Stimulated activated CD8-positive, alpha-beta memory T cell treated with anti-CD3 and anti-CD28 coated beads, Interleukin-7, amount 100 ng/mL, for 48 hours (primary cell): Measurements from ENCODE around the gene TMEM178B.
"Not testable (repeated sequence)": the region's sequence is repeated elsewhere in the genome, so short reads cannot be mapped to it uniquely, and the experiment has no call there.

Experiments
- DNase-seq, 2 donors: peaks; one replicate each; pipeline ENCODE4 v3.0.0-alpha.2; 2020; ENCODE audit warnings: low read depth in 1 of 2; ENCODE audit errors: extremely low read depth in 1 of 2

The TMEM178B gene

DNA sequence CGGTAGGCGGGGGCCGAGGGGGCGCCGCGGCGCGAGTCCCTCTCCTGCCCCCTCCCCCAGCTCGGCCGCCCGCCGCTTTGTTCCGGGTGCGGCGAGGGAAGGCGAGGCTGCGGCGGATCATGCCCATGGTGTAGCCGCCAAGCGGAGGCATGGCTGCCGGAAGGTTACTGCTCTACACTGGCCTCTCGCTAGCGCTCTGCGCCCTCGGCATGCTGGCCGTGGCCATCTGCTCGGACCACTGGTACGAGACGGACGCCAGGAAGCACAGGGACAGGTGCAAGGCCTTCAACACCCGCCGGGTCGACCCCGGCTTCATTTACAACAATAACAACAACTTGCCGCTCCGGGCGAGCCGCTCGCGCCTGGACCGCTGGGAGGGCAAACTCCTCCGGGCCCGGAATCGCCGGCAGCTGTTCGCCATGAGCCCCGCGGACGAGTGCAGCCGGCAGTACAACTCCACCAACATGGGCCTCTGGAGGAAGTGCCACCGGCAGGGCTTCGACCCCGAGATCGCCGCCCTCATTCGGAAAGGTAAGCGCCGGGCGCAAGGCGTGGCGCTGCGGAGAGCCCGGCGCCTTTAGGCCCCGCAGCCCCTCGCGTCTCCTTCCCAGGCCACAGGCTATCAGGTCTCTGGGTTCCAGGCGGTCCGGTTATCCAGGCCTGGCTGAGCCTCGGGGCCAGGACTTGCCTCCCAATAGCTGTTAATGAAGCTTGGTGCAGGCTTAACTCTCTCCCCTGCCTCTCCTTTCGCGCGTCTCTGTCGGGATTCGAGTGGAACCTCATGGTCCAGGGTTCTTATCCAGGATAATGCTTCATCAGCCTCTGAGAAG lies 513 bp downstream of the TMEM178B start:
- DNase-seq: no peak

DNA sequence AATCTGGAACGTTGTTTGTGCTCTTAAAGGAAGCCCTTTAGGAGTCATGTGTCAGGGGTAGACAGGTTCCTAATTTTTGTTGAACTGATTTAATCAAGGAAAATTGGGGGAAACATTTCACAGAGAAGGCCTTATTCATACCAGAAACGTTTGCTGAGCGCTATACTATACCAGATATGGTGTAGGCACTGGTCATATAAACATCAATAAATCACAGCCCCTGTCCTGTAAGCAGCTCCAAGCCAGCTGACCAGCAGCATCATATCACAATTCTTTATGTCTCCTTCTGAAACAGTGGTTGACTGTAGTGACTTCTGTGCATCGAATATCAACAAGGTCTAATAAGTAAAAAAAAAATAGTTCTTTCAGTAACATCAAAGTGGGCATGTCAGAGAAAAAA lies 1.1 kb downstream of the TMEM178B start:
- no peak for DNase-seq

DNA sequence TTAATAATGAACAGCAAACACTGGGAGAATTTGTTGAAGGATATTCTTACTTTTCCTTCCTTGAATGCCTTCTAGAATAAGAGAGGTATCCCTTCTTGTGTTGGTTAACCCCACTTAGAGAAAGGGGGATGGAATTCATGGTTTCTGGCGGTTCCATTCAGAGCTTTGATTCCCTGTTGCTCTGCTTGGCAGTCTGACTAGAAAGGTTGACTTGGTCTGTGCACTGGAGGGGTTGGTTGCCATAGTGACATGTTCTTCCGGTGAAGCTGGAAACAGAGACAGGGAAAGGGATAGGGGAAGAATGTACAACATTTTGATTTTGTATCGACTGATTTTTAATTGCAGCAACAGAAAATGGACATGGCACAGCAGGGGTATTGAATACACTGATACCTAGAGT lies 2.5 kb downstream of the TMEM178B start:
- DNase-seq: no peak

DNA sequence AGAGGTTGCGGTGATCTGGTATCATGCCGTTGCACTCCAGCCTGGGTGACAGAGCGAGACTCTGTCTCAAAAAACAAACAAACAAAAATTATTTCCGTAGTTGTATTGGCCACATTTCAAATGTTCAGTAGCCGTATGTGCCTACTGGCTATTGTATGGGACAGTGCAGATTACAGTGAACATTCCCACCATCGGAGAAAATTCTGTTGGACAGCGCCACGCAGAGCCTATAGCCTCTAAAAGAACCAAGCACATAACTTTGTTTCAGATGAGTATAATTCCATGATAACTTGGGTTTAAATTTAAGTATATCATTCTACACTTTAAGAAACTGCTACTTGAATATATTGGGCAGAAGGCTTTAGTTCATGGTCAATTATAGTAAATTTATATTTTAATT lies 5.4 kb downstream of the TMEM178B start:
- no peak for DNase-seq

DNA sequence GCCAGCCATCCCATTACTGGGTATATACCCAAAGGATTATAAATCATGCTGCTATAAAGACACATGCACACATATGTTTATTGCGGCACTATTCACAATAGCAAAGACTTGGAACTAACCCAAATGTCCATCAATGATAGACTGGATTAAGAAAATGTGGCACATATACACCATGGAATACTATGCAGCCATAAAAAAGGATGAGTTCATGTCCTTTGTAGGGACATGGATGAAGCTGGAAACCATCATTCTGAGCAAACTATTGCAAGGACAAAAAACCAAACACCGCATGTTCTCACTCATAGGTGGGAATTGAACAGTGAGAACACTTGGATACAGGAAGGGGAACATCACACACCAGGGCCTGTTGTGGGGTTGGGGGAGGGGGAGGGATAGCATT lies 15.6 kb downstream of the TMEM178B start:
- DNase-seq: not testable (repeated sequence)

DNA sequence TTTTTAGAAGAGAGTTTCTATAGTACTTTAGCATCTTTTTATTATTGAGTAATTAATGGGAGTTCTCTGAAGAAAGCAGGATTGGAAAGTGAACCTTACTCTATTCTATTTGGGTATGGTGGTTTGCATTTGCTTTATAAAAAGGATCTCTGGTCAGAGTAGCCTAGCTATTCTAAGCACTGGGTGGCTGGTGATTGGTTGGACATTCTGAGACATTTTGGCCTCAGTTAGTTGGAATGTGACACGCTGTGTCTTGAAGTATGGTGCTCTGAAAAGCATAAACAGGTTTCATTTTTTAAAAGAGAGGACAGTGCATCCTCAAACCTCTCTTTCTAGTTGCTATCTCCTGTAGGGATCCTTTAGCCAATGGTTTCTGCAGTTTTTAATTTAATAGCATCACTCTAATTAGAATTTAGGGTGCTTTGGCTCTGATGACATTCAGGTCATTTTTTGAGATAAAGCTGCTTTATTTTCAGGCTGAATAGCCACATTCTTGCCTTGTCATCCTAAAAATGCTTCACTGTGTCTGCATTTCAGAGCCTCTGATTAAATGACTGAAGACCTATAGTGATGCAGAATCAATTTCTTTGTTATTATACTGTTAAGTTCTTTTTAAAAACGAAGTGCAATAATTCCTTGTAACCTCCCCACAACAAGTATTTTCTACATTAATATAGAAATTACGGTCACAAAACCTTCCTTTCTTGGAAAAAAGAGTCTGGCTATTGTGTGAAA lies 20.6 kb downstream of the TMEM178B start:
- no peak for DNase-seq

DNA sequence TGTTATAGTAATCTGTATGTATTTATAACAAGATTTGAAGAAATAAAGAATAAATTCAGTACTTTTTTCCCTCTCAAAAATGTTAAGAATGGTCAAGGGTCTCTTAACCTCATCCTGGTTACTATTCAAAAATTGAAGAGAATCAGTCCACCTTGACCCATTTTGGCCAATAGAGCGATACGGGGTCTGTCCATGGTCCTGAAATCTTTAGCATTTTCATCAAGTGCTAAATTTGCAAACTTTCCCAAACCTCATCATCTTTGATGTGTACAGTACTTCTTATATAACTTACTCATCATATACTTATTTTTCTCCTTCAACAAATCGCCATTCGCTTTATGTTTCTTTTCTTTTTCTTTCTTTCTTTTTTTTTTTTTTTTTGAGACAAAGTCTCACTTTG lies 23.6 kb downstream of the TMEM178B start:
- no peak for DNase-seq

DNA sequence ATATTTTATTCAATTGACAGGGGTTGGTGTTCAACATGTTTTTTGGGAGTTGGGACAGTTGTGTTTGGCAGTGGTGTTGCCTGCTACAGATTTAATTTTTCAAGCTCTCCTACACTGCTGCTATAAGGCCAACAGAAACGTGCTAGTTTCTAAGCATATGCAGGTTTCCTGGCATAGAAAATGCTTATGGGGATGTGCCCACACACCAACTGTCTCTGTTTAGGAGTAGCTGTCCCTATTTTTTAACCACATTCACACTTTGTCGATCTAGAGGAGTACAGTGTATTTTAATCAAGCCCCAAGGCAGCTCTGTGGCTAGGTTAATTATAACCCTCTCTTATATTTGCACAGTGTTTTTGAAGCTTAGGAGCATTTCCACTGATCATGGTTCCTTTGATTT lies 28.6 kb downstream of the TMEM178B start:
- no peak for DNase-seq

DNA sequence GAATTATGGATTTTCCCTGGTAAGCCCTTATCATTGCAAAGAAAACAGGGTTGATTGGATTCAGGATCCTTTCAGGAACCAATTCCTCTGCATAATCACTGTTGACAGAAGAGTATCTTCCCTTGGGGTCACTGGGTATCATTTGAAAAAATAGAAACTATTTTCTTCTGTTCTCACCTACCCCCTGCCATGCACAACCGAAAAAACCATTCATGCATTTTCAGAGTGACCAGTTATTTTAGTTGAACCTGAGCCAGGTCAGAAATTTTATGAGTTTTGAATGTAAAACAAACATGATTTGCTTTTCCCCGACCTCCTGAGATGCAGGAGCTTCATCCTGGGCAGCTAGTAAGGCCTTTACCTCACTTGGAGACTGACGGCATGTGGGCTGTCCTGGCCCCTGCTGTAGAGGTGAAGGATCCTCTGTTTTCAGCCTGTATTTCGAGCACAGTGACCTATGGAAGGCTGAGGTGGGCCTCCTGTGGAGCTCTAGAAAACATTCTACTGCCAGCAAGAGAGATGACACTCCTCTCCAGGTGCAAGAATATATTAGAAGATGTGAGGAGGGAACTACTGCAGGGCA lies 30.1 kb downstream of the TMEM178B start:
- DNase-seq: no peak

DNA sequence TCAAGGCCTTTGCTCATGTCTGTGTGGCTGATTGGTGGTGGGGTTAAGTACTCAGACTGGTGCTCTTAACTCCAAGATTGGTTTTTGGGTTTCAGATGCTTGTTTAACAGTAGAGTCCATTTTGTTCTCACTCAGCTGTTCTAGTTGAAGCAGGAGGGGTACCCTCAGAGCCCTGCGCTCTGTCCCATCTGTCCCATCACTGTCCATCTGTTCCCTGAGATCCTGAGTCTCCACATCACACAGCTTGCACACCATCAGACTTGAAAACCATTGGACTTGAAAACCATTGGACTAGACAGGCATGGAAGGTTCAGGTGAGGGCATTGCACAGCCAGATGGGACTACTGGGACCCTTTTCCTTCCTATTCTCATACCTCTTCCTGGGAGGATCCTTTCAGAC lies 39.3 kb downstream of the TMEM178B start:
- DNase-seq: no peak

DNA sequence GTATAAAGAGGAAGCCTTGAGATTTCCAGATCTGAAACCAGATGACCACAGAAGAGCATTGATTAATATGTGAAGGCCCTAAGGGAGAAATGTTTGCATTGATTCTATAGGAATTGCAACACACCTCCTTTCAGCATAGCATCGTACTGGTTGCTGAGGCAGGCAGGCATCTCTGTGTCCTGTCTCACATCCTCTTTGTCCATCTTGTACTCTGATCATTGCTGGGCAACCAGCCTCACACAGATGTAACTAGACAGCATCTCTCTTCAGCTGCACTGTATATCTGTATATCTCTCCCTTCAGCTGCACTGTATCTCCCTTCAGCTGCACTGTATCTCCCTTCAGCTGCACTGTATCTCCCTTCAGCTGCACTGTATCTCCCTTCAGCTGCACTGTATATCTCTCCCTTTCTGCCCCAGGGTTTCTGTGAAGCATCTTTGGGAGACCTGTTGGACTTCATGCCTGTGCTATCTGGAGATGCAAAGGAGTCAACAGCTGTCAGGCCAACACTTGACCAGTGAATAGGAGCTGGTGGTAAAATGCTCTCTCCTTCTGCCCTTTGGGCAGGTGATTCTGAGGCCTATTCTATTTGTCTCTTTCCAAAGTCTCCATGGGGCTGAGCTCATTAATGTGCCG lies 40.3 kb downstream of the TMEM178B start:
- no peak for DNase-seq

DNA sequence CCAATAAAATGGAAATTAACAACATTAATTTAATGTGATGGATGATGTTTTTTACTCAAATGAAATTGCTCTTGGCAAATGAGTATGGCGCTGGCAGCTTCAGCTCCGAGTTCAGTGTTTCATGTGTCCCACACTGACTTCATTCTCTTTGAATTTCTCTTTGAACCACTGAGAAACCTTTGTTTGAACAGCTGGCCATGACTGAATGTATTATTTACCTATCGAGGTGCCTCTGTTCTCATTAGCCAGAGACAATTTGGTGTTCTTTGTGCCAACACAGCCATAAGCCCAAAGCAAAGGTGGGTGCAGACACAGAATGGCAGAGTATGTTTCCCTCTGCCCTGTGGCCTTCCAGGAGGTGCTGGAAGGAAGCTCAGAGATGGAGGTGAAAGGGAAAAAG lies 42.1 kb downstream of the TMEM178B start:
- DNase-seq: no peak

DNA sequence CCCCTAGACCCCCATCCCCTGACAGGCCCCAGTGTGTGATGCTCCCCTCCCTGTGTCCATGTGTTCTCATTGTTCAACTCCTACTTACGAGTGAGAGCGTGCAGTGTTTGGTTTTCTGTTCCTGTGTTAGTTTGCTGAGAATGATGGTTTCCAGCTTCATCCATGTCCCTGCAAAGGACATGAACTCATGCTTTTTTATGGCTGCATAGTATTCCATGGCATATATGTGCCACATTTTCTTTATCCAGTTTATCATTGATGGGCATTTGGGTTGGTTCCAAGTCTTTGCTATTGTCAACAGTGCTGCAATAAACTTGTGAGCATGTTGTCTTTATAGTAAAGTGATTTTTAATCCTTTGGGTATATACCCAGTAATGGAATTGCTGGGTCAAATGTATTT lies 42.8 kb downstream of the TMEM178B start:
- DNase-seq: not testable (repeated sequence)

DNA sequence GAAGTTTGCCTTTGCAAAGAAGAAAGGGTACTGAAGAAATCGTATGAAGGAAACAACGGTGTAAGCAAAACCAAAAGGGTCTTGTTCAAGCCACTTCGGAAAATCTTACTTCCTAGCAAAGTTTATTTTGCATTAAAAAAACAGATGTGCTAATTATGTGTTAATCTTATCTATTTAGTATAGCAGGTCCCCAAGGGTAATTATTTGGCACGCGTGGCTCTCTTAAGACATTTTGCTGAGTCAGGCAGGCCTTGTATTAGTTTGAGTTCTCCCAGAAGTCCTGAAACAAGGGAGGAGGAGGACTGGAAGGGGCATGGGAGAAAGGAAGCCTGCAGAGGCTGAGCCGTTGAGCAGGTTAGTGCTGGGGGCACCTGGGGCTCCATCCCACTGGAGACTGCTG lies 44.9 kb downstream of the TMEM178B start:
- no peak for DNase-seq

DNA sequence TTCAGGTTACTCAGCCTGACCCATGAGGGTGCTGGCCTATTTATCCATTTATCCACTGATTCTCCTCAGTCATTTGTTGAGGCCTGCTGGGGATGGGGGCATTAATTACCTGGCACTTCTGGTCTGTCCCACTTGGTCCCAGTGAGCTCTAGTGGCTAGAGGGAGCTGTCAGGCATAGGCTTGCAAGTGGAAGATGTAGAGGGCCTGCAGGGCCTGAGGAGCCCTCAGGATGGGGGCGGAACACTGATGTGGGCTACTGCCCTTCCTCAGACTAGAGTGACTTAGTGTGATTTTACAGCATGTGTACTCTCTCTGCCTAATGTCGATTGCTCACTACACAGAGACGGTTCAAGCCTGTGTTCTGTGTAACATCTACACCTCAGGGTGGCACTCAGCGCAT lies 45.3 kb downstream of the TMEM178B start:
- DNase-seq: no peak

DNA sequence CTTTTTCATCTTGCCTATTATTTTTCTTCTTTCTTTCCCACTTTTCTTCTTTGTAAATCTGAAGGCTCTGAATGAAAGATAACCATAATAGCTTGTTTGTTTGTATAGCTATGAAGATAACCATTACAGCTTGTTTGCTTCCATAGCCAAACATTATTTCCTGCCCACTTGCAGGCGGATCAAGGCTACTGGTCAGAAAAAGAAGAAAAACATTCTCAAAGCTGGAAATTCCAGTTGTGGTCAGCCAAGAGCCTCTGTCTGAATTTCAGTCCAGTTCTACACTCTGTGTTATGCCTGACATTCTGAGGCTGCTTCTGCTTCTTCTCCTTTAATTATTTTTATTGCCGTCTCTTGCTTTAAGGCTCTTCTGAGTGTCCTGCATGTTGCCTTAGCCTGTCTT lies 48.9 kb downstream of the TMEM178B start:
- DNase-seq: no peak

DNA sequence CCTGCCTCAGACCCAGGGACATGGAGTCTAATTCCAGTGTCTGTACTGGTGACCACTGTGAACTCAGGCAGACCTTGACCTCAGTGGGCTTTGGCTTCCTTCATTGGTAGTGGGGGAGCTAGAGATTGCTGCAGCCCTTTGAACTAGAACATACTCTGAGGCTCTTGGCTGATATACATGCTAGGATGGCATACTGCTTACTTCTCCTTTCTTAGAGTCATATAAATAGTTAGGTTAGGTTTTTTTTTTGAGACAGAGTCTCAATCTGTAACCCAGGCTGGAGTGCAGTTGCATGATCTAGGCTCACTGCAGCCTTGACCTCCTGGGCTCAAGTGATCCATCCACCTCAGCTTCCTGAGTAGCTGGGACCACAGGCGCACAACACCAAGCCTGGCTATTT lies 49.7 kb downstream of the TMEM178B start:
- no peak for DNase-seq

DNA sequence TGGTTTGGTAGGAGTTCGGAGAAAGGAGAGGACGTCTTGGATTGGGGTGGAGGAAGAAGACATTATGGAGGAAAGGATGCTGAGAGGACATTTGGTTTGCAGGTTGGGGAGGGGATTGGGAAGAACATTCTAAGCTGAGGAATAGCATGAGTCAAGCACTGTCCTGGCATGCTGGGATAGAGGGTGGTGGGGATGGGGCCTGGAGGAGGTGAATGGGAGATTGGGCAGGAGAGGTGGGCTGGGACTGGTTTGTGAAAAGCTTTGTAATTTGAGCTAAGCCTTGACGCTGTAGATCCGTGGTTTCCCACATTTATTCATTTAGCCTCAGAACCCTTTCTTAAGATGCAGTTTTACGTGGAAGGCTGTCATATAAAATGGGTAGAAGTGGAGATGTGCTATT lies 52.2 kb downstream of the TMEM178B start:
- no peak for DNase-seq

DNA sequence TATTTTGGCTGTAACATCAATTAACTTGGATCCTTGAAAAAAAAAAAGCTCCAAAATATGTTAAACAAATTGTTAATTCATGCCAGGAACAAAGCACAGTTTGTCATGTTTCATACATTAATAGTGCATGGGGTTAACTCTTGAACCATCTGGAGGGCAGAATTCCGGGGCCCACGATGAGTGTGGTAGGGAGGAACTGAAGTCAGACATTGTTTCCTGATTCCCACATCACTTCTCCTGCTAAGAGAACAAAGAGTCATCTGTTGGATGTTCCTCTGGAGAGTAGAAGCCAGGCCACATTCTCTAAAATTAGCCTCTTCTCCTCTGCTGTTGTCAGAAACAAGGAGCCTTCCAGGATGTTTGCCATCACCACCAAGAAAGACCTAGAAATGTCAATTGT lies 54.6 kb downstream of the TMEM178B start:
- DNase-seq: no peak

DNA sequence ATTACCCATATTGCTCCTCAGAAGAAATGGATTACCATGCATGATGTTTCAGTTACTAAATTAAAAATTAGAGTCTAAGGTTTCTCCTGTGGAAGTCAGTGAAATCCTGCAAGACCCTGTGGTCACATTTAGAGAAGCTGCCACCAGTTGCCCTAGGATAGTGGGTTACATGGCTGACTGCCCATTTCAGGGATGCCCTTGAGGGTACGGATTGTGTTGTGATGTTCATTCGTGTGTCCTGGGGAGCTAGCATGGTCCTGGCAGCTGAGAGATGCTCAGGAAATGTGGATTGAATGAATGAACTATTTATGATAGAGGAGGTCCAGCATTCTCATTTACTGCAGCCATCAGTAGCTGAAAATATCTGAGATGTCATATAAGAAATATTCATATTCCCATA lies 55.1 kb downstream of the TMEM178B start:
- no peak for DNase-seq

DNA sequence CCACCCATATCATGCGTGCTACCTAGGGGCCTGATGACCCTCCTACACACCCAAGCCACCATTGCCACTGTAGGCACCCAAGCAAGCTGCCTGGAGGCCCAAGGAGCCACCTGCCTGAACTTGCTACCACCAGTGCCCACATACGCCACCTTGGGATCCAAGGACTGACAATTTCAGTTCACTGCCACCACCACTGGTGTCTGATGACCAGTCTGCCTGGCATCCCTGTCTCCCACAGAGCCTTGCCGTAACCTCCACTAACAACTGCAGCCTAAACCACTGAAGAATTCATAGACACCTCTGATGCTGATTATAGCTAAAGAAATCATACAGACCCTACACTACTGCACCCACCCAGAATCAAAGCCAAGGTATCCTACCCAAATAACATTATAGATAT lies 58.8 kb downstream of the TMEM178B start:
- no peak for DNase-seq

DNA sequence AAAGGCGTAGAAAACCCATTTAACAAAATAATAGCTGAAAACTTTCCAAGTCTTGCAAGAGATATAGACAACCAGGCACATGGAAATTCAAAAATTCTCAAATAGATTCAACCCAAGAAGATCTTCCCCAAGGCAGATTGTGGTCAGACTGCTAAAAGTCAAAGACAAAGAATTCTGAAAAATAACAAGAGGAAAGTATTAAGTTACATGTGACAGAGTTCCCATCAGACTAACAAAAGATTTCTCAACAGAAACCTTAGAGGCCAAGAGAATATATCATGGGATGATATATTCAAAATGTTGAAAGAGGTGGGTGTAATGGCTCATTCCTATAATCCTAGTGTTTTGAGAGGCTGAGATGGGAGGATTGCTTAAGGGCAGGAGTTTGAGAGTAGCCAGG lies 59.8 kb downstream of the TMEM178B start:
- DNase-seq: no peak
